Keratinocyte (primary cell): ENCODE measurements around the gene ZNF280C. TPM values are rescaled to one million over a fixed set of nuclear protein-coding genes. Genes with fewer than 3 reads are reported as not detected.
A peak's percentile ranks its signal among the peaks of the same experiment; 100 is the strongest.

ENCODE experiments used
- DNase-seq: peaks from one replicate; pipeline ENCODE4 v3.0.0-alpha.2; 2011; ENCODE audit warnings: low read depth, missing footprints, low spot score
- FAIRE-seq: peaks from 2 replicates; lab custom pipeline; 2011; peaks lifted over from hg19 to GRCh38; lab: Jason Lieb, UNC
- H2AFZ ChIP-seq: 2 replicates; pipeline ENCODE4 v1.6.0; 2012; ENCODE audit warnings: low read length, control low read depth, inconsistent platforms; ENCODE audit not compliant: control insufficient read depth
- H3K27ac ChIP-seq: 2 replicates; pipeline ENCODE4 v1.5.1; 2011; ENCODE audit warnings: low read length; ENCODE audit not compliant: control insufficient read depth, insufficient read depth
- H3K27me3 ChIP-seq: 3 replicates; pipeline ENCODE4 v1.6.0; 2011; ENCODE audit warnings: low read length; ENCODE audit not compliant: control insufficient read depth, insufficient read depth; ENCODE audit errors: extremely low read depth
- H3K36me3 ChIP-seq, 2 experiments: 2 replicates in 1 of 2; 3 replicates in 1 of 2; pipeline ENCODE4 v1.5.1; 2011; ENCODE audit warnings: low read length in 2 of 2, mild to moderate bottlenecking in 1 of 2; ENCODE audit not compliant: control insufficient read depth in 2 of 2, insufficient read depth in 2 of 2; ENCODE audit errors: extremely low read depth in 1 of 2
- H3K4me1 ChIP-seq: 3 replicates; pipeline ENCODE4 v1.5.1; 2011; ENCODE audit warnings: low read length; ENCODE audit not compliant: control insufficient read depth, insufficient read depth; ENCODE audit errors: extremely low read depth
- H3K4me2 ChIP-seq: 3 replicates; pipeline ENCODE4 v1.6.0; 2011; ENCODE audit warnings: low read depth, low read length; ENCODE audit not compliant: control insufficient read depth, insufficient read depth; ENCODE audit errors: extremely low read depth
- H3K4me3 ChIP-seq, 3 experiments: fragments of 200-600 bp in 1 of 3; sonication (generic) in 1 of 3; 2 replicates in 2 of 3; 3 replicates in 1 of 3; pipeline ENCODE4 v1.5.1; 2011 to 2016; ENCODE audit warnings: low read length in 3 of 3, mild to moderate bottlenecking in 3 of 3, control low read depth in 2 of 3, inconsistent platforms in 1 of 3, low read depth in 1 of 3, mixed read lengths in 1 of 3, mixed run types in 1 of 3, moderate library complexity in 1 of 3; ENCODE audit not compliant: control insufficient read depth in 2 of 3, insufficient read depth in 2 of 3; ENCODE audit errors: extremely low read depth in 1 of 3
- H3K79me2 ChIP-seq: 2 replicates; pipeline ENCODE4 v1.6.0; 2012; ENCODE audit warnings: low read length; ENCODE audit not compliant: control insufficient read depth, insufficient read depth
- H3K9ac ChIP-seq: 3 replicates; pipeline ENCODE4 v1.6.0; 2011; ENCODE audit warnings: low read length; ENCODE audit not compliant: control insufficient read depth, insufficient read depth; ENCODE audit errors: extremely low read depth
- H3K9me1 ChIP-seq: 3 replicates; pipeline ENCODE4 v1.6.0; 2011; ENCODE audit warnings: low read length; ENCODE audit not compliant: control insufficient read depth, insufficient read depth; ENCODE audit errors: extremely low read depth
- H3K9me3 ChIP-seq: 2 replicates; pipeline ENCODE4 v1.5.1; 2012; ENCODE audit warnings: low read depth, low read length; ENCODE audit not compliant: control insufficient read depth
- H4K20me1 ChIP-seq: 3 replicates; pipeline ENCODE4 v1.6.0; 2011; ENCODE audit warnings: low read length; ENCODE audit not compliant: control insufficient read depth, insufficient read depth; ENCODE audit errors: extremely low read depth
- CTCF ChIP-seq, 3 experiments: IDR thresholded peaks in 1 of 3; conservative IDR thresholded peaks in 1 of 3; optimal IDR thresholded peaks in 1 of 3; 2 replicates in 2 of 3; 3 replicates in 1 of 3; pipeline versions ENCODE3 to v1.5.1; 2011; ENCODE audit warnings: low read length in 3 of 3, mild to moderate bottlenecking in 3 of 3, moderate library complexity in 2 of 3, control low read depth in 1 of 3, inconsistent platforms in 1 of 3; ENCODE audit not compliant: insufficient read depth in 2 of 3; ENCODE audit errors: extremely low read depth in 1 of 3
- EZH2 ChIP-seq: IDR thresholded peaks from one replicate; pipeline ENCODE4 v1.6.1; 2012; ENCODE audit warnings: inconsistent platforms, mild to moderate bottlenecking, low read length, moderate library complexity
- dilution Hi-C: fragments of 300-500 bp; cut with MboI; formaldehyde crosslinking; loops from one replicate; pipeline ENCODE4 v1.7.0; 2020; ENCODE audit warnings: low sequenced_read_pairs; ENCODE audit not compliant: extremely low pct_ligation_motif_present
- polyA plus RNA-seq, 5 experiments: library from polyadenylated mRNA; depleted of rRNA in 3 of 5; stranded (reverse) in 3 of 5; stranded (forward) in 1 of 5; unstranded in 1 of 5; fragments of >200 nt; gene quantifications; 1 replicate in 1 of 5; 2 replicates in 3 of 5; 3 replicates in 1 of 5; pipeline versions ENCODE4 v1.2.1 to v1.2.3, GENCODE V29; 2011 to 2012; ENCODE audit warnings: missing spikeins in 2 of 5, low read depth in 1 of 5, low replicate concordance in 1 of 5

The ZNF280C gene
- polyA plus RNA-seq, 1 donor (not counting 4 experiments of a cell fraction or from before 2014, with no cell fraction given): 4.7 TPM

GRCh38 chrX:130211415-130212186 is 57.1 kb downstream of the ZNF280C start:
- Histone ChIP-seq H3K27ac (no peak overlapping the region), H3K36me3 (peaks cover 0 to 2% of the 10 kb centered on the region in 2 experiments), H3K79me2 (no peaks in the 10 kb centered on the region), H3K4me1 (no peaks in the 10 kb centered on the region), H3K4me2 (no peak overlapping the region), H3K9me3 (no peaks in the 10 kb centered on the region), H3K9me1 (no peaks in the 10 kb centered on the region), H3K4me3 (no peak overlapping the region), H3K27me3 (no peaks in the 10 kb centered on the region), H2AFZ (no peak overlapping the region), H3K9ac (no peak overlapping the region), H4K20me1 (no peaks in the 10 kb centered on the region)
- DNase-seq (no peak), FAIRE-seq (no peak)
- TF ChIP-seq EZH2: no peak
- no peak for TF ChIP-seq CTCF (optimal IDR thresholded peaks at IDR 0.05 in 1 of 3, IDR thresholded peaks at IDR 0.05 in 1 of 3, conservative IDR thresholded peaks at IDR 0.05 in 1 of 3; ENCODE audit: extremely low read depth in 1 of 3, insufficient read depth in 2 of 3, low read length in 3 of 3)
- dilution Hi-C loops: loop anchor here (10.0 kb wide), 1 partner anchor 57 kb away; no protein-coding TSS in a partner anchor

GRCh38 chrX:130204647-130205046 is 64.1 kb downstream of the ZNF280C start:
- no peak overlapping the region for H3K27ac ChIP-seq
- no peaks in the 10 kb centered on the region for H4K20me1 ChIP-seq
- H3K4me2 ChIP-seq: no peak overlapping the region
- no peaks in the 10 kb centered on the region for H3K4me1 ChIP-seq
- no peak overlapping the region for H2AFZ ChIP-seq
- H3K4me3 ChIP-seq: no peak overlapping the region
- DNase-seq (no peak), FAIRE-seq (peak; percentile 26)
- no peaks in the 10 kb centered on the region for H3K9me3 ChIP-seq
- TF ChIP-seq EZH2: no peak
- H3K9ac ChIP-seq: no peak overlapping the region
- no peaks in the 10 kb centered on the region for H3K79me2 ChIP-seq
- H3K27me3 ChIP-seq: no peaks in the 10 kb centered on the region
- dilution Hi-C loops: no loop called here
- no peaks in the 10 kb centered on the region for H3K9me1 ChIP-seq
- H3K36me3 ChIP-seq: no peaks in the 10 kb centered on the region
